K562 (cell line): ENCODE data around the gene TNIP2. TPM values are rescaled to one million over a fixed set of nuclear protein-coding genes. Genes with fewer than 3 reads are reported as not detected.

Experiments used
- ATAC-seq: fragments of 200-7000 bp; cut with Tn5 transposase; 3 replicates; pipeline ENCODE4 v1.9.1; 2020; ENCODE audit warnings: moderate library complexity
- BruUV-seq: library from RNA; stranded (reverse); fragments of 400-500 nt; replicated peaks from 2 replicates; lab custom pipeline; 2021; lab: Mats Ljungman, UMichigan
- CTCF ChIA-PET: fragments of 300-600 bp; formaldehyde crosslinking; extraction: SDS; loops from one replicate; lab custom pipeline; 2021; ENCODE audit warnings: low intra/inter-chr PET ratio; lab: Yijun Ruan, JAX
- POLR2A ChIA-PET: fragments of 300-600, 350-650 bp; sonication (Branson Sonifier 250); formaldehyde crosslinking; extraction: SDS; loops from one replicate; lab custom pipeline; 2021; ENCODE audit warnings: antibody characterized with exemption, inconsistent platforms; lab: Yijun Ruan, JAX
- DNase-seq, 4 experiments: peaks; one replicate each; pipeline versions ENCODE4 v3.0.0 to v3.0.0-alpha.2; 2011 to 2018; ENCODE audit warnings: low spot score in 3 of 4, mixed read lengths in 3 of 4; ENCODE audit errors: extremely low read depth in 1 of 4
- FAIRE-seq: peaks from 2 replicates; lab custom pipeline; 2011; peaks lifted over from hg19 to GRCh38; lab: Jason Lieb, UNC
- H2AFZ ChIP-seq: 2 replicates; pipeline ENCODE4 v1.6.0; 2011; ENCODE audit warnings: low read depth, low read length, control low read depth, inconsistent platforms
- H3K27ac ChIP-seq: fragments of 200-600 bp; 3 replicates; pipeline ENCODE4 v1.8.0; 2011; ENCODE audit warnings: low read depth, mild to moderate bottlenecking, control low read depth, inconsistent platforms, low read length, moderate library complexity, mixed read lengths; ENCODE audit errors: extremely low read depth
- H3K27me3 ChIP-seq, 2 experiments: fragments of 300-600 bp in 1 of 2; 2 replicates in 1 of 2; 3 replicates in 1 of 2; pipeline versions ENCODE4 v1.6.0 to v1.8.0; 2011; ENCODE audit warnings: inconsistent platforms in 2 of 2, low read length in 2 of 2, mild to moderate bottlenecking in 1 of 2, mixed read lengths in 1 of 2, moderate library complexity in 1 of 2; ENCODE audit not compliant: control insufficient read depth in 2 of 2, insufficient read depth in 2 of 2
- H3K36me3 ChIP-seq: fragments of 300-600 bp; 3 replicates; pipeline ENCODE4 v1.8.0; 2011; ENCODE audit warnings: mild to moderate bottlenecking, low read length, inconsistent platforms; ENCODE audit not compliant: control insufficient read depth, insufficient read depth
- H3K4me1 ChIP-seq, 2 experiments: fragments of 200-600 bp in 1 of 2; replicated peaks in 1 of 2; 2 replicates in 1 of 2; 3 replicates in 1 of 2; pipeline versions ENCODE4 v1.5.1 to v1.8.0; 2011; ENCODE audit warnings: inconsistent platforms in 2 of 2, low read length in 2 of 2, mild to moderate bottlenecking in 1 of 2, mixed read lengths in 1 of 2, moderate library complexity in 1 of 2; ENCODE audit not compliant: control insufficient read depth in 2 of 2, insufficient read depth in 2 of 2
- H3K4me2 ChIP-seq: 2 replicates; pipeline ENCODE4 v1.6.1; 2011; ENCODE audit warnings: low read length, control low read depth, inconsistent platforms, mixed read lengths; ENCODE audit not compliant: insufficient read depth
- H3K4me3 ChIP-seq: fragments of 200-600 bp; sonication (generic), shearing (Covaris generic); 2 replicates; pipeline ENCODE4 v1.5.1; 2016; ENCODE audit warnings: control low read depth, inconsistent platforms
- H3K79me2 ChIP-seq: fragments of 200-600 bp; 3 replicates; pipeline ENCODE4 v1.8.0; 2011; ENCODE audit warnings: low read length, inconsistent platforms; ENCODE audit not compliant: control insufficient read depth, insufficient read depth
- H3K9ac ChIP-seq, 2 experiments: 2 replicates each; pipeline versions ENCODE4 v1.6.0 to v1.6.1; 2011; ENCODE audit warnings: low read depth in 2 of 2, low read length in 2 of 2, control low read depth in 1 of 2, inconsistent platforms in 1 of 2, mild to moderate bottlenecking in 1 of 2, mixed read lengths in 1 of 2; ENCODE audit not compliant: insufficient read depth in 1 of 2
- H3K9me1 ChIP-seq: one replicate; pipeline ENCODE4 v1.6.0; 2011; ENCODE audit warnings: inconsistent platforms, mild to moderate bottlenecking, low read length, moderate library complexity; ENCODE audit not compliant: control insufficient read depth, insufficient read depth
- H3K9me3 ChIP-seq: replicated peaks from 2 replicates; pipeline ENCODE4 v1.5.1; 2011; ENCODE audit warnings: low read depth, low read length, inconsistent platforms; ENCODE audit not compliant: control insufficient read depth, insufficient read depth
- H4K20me1 ChIP-seq: replicated peaks from 2 replicates; pipeline ENCODE4 v1.6.1; 2011; ENCODE audit warnings: low read length, inconsistent platforms, mixed read lengths; ENCODE audit not compliant: control insufficient read depth, insufficient read depth
- C11orf30 ChIP-seq: fragments of 450-650 bp; IDR thresholded peaks from 2 replicates; pipeline ENCODE4 v1.6.1; 2016; ENCODE audit warnings: low read depth, mild to moderate bottlenecking
- CBX5 ChIP-seq: IDR thresholded peaks from 2 replicates; pipeline ENCODE4 v1.6.1; 2014; ENCODE audit warnings: low read depth, borderline replicate concordance
- ETS1 ChIP-seq: conservative IDR thresholded peaks from 2 replicates; pipeline ENCODE4 v1.6.1; 2011; ENCODE audit warnings: low read depth, mild to moderate bottlenecking, low read length; ENCODE audit not compliant: control insufficient read depth
- HBP1 ChIP-seq: fragments of 450-650 bp; formaldehyde crosslinking; IDR thresholded peaks from 2 replicates; pipeline ENCODE4 v1.4.0; 2022; ENCODE audit warnings: missing genetic modification characterization
- IRF2 ChIP-seq: sonication (generic); formaldehyde crosslinking; IDR thresholded peaks from 2 replicates; pipeline ENCODE4 v1.8.1; 2022; ENCODE audit warnings: mild to moderate bottlenecking, missing genetic modification reagents
- KAT7 ChIP-seq: sonication (generic); formaldehyde crosslinking; IDR thresholded peaks from 2 replicates; pipeline ENCODE4 v1.8.0; 2022; ENCODE audit warnings: missing genetic modification reagents, mild to moderate bottlenecking, borderline replicate concordance
- RBM22 ChIP-seq: fragments of 200-400 bp; formaldehyde crosslinking; IDR thresholded peaks from 2 replicates; pipeline ENCODE4 v1.6.1; 2018; ENCODE audit warnings: low read length, low read depth; ENCODE audit not compliant: poor library complexity, severe bottlenecking
- ZBTB7A ChIP-seq: IDR thresholded peaks from 2 replicates; pipeline ENCODE4 v1.6.1; 2011; ENCODE audit warnings: low read depth, mild to moderate bottlenecking, low read length, moderate library complexity, borderline replicate concordance; ENCODE audit not compliant: control insufficient read depth
- ZFP1 ChIP-seq: fragments of 450-650 bp; formaldehyde crosslinking; IDR thresholded peaks from 2 replicates; pipeline ENCODE4 v1.4.0; 2020; ENCODE audit warnings: mild to moderate bottlenecking, mixed read lengths
- ZNF740 ChIP-seq, 3 experiments: fragments of 200-800 bp in 1 of 3; sonication (Bioruptor generic) in 1 of 3; sonication (generic) in 1 of 3; formaldehyde crosslinking in 1 of 3; IDR thresholded peaks; 2 replicates each; pipeline versions ENCODE4 v1.6.1 to v1.8.0; 2016 to 2022; ENCODE audit warnings: mild to moderate bottlenecking in 2 of 3, missing compliant biosample characterization in 2 of 3, missing genetic modification characterization in 2 of 3, missing genetic modification reagents in 1 of 3
- WGBS: fragments of 100-300 bp; shearing (Covaris generic); methylation state at CpG from one replicate; pipeline ENCODE4 v1.1.6; 2016; ENCODE audit warnings: low coverage, mixed read lengths; ENCODE audit not compliant: insufficient coverage; ENCODE audit errors: missing lambda C conversion rate; 5-methylcytosine and 5-hydroxymethylcytosine counted together
- in situ Hi-C: fragments of 300-500 bp; cut with MboI; formaldehyde crosslinking; loops from 4 replicates; pipeline ENCODE4 v1.15.0; 2018; ENCODE audit warnings: inconsistent platforms, mixed read lengths
- intact Hi-C: fragments of 100-400 bp; cut with micrococcal nuclease; formaldehyde crosslinking; loops from 2 replicates; pipeline ENCODE4 v1.14.2; 2022
- polyA plus RNA-seq, 8 experiments: library from polyadenylated mRNA; depleted of rRNA in 4 of 8; stranded (reverse) in 5 of 8; unstranded in 3 of 8; fragments of >200 nt; fragmentation: Nextera tagmentation in 2 of 8; fragmentation: Illumina TruSeq in 1 of 8; extraction: Ambion mirVana in 2 of 8; extraction: Trizol in 1 of 8; gene quantifications; 2 replicates each; pipeline versions ENCODE4 v1.2.1 to v1.2.3, GENCODE V29; 2011 to 2014; ENCODE audit warnings: inconsistent platforms in 1 of 8, missing spikeins in 1 of 8
- total RNA-seq, 7 experiments: library from RNA; depleted of rRNA in 6 of 7; stranded (reverse); fragments of >200 nt in 6 of 7; fragmentation: Illumina TruSeq in 2 of 7; extraction: Trizol in 2 of 7; gene quantifications; 2 replicates each; pipeline versions ENCODE4 v1.2.1 to v1.2.3, GENCODE V29; 2011 to 2021; ENCODE audit warnings: low replicate concordance in 1 of 7
- TF ChIP-seq, protein P1 (sequence below): fragments of 450-650 bp; IDR thresholded peaks from 2 replicates; pipeline ENCODE4 v1.6.1; 2016; ENCODE audit warnings: low read depth, mild to moderate bottlenecking, moderate library complexity
- TF ChIP-seq, protein P2 (sequence below), 2 experiments: fragments of 450-650 bp; conservative IDR thresholded peaks; 2 replicates each; pipeline ENCODE4 v1.6.1; 2017; ENCODE audit warnings: mild to moderate bottlenecking in 2 of 2, moderate library complexity in 2 of 2

TNIP2 gene
- total and polyA plus RNA-seq, 9 of the 15 experiments (the other 6 are each of a cell fraction or from before 2014, with no cell fraction given): 0.61 to 42.6 (median 19.5) TPM

DNA sequence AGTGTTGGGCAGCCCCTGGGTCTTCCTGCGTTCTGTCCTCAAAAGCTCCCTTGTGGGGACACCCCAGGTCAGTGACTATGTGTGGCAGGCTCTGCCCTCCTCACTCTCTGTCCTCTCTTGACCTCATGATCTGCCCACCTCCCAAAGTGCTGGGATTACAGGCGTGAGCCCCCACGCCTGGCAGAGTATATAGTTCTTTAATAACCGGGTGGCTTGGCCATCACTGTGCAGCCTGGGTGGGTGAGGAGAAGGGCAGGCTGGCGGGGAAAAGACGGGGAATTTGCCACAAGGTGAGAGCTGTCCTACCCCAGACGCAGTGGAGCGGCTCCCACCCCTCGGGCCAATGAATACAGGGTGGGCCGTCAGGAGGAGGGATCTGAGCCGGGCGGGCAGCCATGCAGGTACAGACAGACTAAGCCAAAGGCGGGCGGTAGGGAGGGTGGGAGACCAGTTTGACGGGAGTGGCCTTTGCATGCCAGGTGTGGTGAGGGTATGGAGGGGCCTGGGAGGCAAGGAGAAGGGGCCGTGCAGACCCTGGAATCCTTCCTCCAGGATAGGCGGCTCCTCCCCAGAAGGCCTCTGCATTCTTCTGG lies 39.3 kb upstream of the TNIP2 start:
- no peak overlapping the region for H3K4me3 ChIP-seq
- no peak overlapping the region for H3K27ac ChIP-seq
- intact Hi-C loops (no loop called here), in situ Hi-C loops (no loop called here)
- ChIA-PET CTCF (no interaction called here), POLR2A (interaction anchor here (1.3 kb wide), 1 partner anchor 8 kb away, joined by 8 read pairs; no protein-coding TSS in a partner anchor)
- no peak for ATAC-seq
- peak overlapping the region in 1 of 2 experiments; percentile 90; a peak in 1 of 4 replicates for H3K9ac ChIP-seq
- no peak overlapping the region for H2AFZ ChIP-seq
- no peaks in the 10 kb centered on the region for H3K27me3 ChIP-seq
- H3K79me2 ChIP-seq: no peaks in the 10 kb centered on the region; the same call in 2 of the 3 replicates
- no peaks in the 10 kb centered on the region for H3K9me3 ChIP-seq
- H3K4me1 ChIP-seq: peaks cover 16 to 100% of the 10 kb centered on the region in 2 experiments
- WGBS: 93% methylated on average over 10 of the region's 17 CpGs
- no peaks in the 10 kb centered on the region for H3K9me1 ChIP-seq
- H3K4me2 ChIP-seq: no peak overlapping the region
- BruUV-seq: no TSS peak
- no peaks in the 10 kb centered on the region; the same call in 1 of the 2 replicates for H4K20me1 ChIP-seq
- DNase-seq: no peak
- H3K36me3 ChIP-seq: no peaks in the 10 kb centered on the region
- no peak for FAIRE-seq
- TF ChIP-seq ZBTB7A (no peak), IRF2 (no peak), KAT7 (CRISPR knock-in tag) (no peak), RBM22 (no peak), C11orf30 (no peak), HBP1 (CRISPR knock-in tag) (no peak), ZNF740 (CRISPR knock-in tag; IDR thresholded peaks at IDR 0.05) (no peak), ZNF740 (tag; IDR thresholded peaks at IDR 0.05) (no peak), ETS1 (no peak), CBX5 (no peak), ZFP1 (CRISPR knock-in tag) (no peak)
- TF ChIP-seq, protein P1, sequence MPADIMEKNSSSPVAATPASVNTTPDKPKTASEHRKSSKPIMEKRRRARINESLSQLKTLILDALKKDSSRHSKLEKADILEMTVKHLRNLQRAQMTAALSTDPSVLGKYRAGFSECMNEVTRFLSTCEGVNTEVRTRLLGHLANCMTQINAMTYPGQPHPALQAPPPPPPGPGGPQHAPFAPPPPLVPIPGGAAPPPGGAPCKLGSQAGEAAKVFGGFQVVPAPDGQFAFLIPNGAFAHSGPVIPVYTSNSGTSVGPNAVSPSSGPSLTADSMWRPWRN: no peak
- TF ChIP-seq, protein P2, sequence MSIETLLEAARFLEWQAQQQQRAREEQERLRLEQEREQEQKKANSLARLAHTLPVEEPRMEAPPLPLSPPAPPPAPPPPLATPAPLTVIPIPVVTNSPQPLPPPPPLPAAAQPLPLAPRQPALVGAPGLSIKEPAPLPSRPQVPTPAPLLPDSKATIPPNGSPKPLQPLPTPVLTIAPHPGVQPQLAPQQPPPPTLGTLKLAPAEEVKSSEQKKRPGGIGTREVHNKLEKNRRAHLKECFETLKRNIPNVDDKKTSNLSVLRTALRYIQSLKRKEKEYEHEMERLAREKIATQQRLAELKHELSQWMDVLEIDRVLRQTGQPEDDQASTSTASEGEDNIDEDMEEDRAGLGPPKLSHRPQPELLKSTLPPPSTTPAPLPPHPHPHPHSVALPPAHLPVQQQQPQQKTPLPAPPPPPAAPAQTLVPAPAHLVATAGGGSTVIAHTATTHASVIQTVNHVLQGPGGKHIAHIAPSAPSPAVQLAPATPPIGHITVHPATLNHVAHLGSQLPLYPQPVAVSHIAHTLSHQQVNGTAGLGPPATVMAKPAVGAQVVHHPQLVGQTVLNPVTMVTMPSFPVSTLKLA (conservative IDR thresholded peaks at IDR 0.05): no peak
